ENCODE measurements around the gene PANX1.

DNA sequence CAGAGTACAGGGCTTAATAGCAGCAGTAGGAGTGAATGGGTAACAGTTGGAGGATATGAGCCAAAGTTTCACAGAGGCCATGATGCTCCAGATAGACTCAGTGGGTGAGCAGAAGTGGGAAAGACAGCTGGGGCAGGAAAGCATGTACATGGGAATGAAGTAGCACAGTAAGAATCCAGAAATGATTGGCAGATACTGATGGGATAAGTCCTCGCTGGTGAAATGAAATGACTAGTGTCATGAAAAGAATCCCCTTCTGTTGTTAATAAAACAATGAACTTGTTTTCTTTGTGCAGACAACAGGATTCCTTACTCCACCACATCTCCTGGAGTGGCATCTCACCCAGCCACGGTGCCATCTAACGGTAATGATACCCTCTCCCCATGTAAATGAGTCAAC, 17.4 kb upstream of the PANX1 start:
- TF ChIP-seq, protein P1, sequence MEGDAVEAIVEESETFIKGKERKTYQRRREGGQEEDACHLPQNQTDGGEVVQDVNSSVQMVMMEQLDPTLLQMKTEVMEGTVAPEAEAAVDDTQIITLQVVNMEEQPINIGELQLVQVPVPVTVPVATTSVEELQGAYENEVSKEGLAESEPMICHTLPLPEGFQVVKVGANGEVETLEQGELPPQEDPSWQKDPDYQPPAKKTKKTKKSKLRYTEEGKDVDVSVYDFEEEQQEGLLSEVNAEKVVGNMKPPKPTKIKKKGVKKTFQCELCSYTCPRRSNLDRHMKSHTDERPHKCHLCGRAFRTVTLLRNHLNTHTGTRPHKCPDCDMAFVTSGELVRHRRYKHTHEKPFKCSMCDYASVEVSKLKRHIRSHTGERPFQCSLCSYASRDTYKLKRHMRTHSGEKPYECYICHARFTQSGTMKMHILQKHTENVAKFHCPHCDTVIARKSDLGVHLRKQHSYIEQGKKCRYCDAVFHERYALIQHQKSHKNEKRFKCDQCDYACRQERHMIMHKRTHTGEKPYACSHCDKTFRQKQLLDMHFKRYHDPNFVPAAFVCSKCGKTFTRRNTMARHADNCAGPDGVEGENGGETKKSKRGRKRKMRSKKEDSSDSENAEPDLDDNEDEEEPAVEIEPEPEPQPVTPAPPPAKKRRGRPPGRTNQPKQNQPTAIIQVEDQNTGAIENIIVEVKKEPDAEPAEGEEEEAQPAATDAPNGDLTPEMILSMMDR (IDR thresholded peaks at IDR 0.05), result no peak
- no peak for TF ChIP-seq POLR2A (IDR thresholded peaks at IDR 0.05)

Data from transverse colon (tissue), 3 donors.